PC-3 (cell line): ENCODE results near the gene GHRHR.

Experiments used
- CTCF ChIP-seq: fragments of 300-600 bp; sonication (generic); conservative IDR thresholded peaks from 2 replicates; pipeline ENCODE4 v1.5.1; 2017; ENCODE audit warnings: antibody characterized with exemption, low read depth, mild to moderate bottlenecking, low read length
- EZH2 ChIP-seq: fragments of 300-600 bp; sonication (generic); IDR thresholded peaks from one replicate; pipeline ENCODE4 v1.6.1; 2017; ENCODE audit warnings: antibody characterized with exemption, mild to moderate bottlenecking, low read length; ENCODE audit not compliant: unreplicated experiment
- EZH2phosphoT487 ChIP-seq: fragments of 300-600 bp; sonication (generic); IDR thresholded peaks from 2 replicates; pipeline ENCODE4 v1.6.1; 2018; ENCODE audit warnings: mild to moderate bottlenecking, antibody characterized with exemption, low read length, borderline replicate concordance

GRCh38 chr7:30917216-30917893 is 46.4 kb upstream of the GHRHR start:
- TF ChIP-seq CTCF, result no peak
- no peak for TF ChIP-seq EZH2phosphoT487
- no peak for TF ChIP-seq EZH2
